Fibroblast of pulmonary artery (primary cell): ENCODE measurements around the gene CDC42EP4.
A peak's percentile ranks its signal among the peaks of the same experiment; 100 is the strongest.

Experiments used
- DNase-seq: peaks from one replicate; pipeline ENCODE4 v3.0.0-alpha.2; 2010; ENCODE audit warnings: low read depth
- H3K4me3 ChIP-seq: replicated peaks from 2 replicates; pipeline ENCODE4 v1.5.1; 2011; ENCODE audit warnings: low read depth, mild to moderate bottlenecking, control low read depth, low read length, moderate library complexity
- TF ChIP-seq, protein P1 (sequence below): IDR thresholded peaks from 2 replicates; pipeline ENCODE4 v1.5.1; 2011; ENCODE audit warnings: mild to moderate bottlenecking, control low read depth, low read length, inconsistent platforms; ENCODE audit errors: missing control alignments

Gene CDC42EP4

GRCh38 chr17:73300392-73300791, 11.4 kb downstream of the CDC42EP4 start:
- TF ChIP-seq, protein P1, sequence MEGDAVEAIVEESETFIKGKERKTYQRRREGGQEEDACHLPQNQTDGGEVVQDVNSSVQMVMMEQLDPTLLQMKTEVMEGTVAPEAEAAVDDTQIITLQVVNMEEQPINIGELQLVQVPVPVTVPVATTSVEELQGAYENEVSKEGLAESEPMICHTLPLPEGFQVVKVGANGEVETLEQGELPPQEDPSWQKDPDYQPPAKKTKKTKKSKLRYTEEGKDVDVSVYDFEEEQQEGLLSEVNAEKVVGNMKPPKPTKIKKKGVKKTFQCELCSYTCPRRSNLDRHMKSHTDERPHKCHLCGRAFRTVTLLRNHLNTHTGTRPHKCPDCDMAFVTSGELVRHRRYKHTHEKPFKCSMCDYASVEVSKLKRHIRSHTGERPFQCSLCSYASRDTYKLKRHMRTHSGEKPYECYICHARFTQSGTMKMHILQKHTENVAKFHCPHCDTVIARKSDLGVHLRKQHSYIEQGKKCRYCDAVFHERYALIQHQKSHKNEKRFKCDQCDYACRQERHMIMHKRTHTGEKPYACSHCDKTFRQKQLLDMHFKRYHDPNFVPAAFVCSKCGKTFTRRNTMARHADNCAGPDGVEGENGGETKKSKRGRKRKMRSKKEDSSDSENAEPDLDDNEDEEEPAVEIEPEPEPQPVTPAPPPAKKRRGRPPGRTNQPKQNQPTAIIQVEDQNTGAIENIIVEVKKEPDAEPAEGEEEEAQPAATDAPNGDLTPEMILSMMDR, result no peak
- no peak overlapping the region for H3K4me3 ChIP-seq
- no peak for DNase-seq

DNA sequence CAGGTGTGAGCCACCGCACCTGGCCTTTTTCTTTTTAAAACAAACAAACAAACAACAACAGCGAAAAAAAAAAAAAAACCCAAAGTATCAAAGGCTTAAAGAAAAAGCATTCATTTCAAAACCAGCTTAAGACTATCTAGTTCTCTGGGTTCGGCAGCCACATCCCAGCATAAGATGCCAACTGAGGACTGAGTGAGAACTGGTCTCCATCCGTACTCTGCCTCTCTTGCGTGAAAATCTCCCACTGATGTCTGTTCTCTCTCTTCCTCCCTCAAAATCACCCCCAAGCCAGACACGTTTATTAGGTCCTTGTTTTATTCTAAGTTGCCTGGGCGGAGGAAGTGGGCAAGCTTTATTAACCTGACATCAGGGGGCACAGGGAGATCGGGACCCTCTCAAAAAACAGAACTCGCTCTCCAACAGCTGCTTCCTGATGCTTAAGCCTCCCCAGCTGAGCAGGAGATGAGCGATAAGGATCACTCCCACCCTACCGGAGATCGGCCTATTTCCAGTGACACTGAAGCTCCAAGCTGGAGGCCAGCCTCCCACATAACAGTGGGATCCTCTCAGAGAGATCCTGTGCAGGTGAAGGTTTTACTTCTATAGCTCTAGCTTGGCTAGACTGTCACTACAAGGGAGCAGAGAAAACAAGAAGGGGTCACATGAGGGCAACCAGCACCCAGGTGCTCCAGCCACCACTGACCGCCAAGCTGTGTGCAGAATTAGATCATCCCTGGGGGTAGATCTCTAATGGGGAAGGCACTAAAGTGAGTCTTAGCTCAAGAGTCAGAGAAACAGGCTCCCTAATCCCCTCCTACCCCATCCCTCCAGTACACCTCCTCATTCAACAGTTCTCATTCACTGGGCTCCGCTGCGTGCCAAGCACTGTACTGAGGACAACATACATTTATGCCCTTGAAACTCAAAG, 13.6 kb downstream of the CDC42EP4 start:
- no peak overlapping the region for H3K4me3 ChIP-seq
- TF ChIP-seq, protein P1, result no peak
- DNase-seq, result no peak

- no peak overlapping the region for H3K4me3 ChIP-seq
- DNase-seq, result peak; percentile 84
- TF ChIP-seq, protein P1, result no peak
Observed at GRCh38 chr17:73293480-73293911, 18.3 kb downstream of the CDC42EP4 start.

DNA sequence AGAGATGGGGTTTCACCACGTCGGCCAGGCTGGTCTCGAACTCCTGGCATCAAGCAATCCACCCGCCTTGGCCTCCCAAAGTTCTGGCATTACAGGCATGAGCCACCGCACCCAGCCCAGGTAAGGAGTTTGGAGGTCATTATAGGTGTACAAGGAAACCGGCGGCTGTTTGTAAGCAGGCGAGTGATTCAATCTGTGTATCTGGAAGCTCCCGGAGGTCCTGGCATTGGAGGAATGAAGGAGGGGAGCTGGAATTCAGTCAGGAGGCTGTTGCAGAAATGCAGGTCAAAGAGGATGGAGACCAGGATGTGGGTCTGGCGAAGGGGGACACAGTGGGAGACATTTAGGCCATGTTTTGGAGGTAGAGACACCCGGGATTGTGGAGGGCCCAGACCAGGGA, 18.8 kb downstream of the CDC42EP4 start:
- DNase-seq, result no peak
- no peak overlapping the region for H3K4me3 ChIP-seq
- TF ChIP-seq, protein P1, result no peak

DNA sequence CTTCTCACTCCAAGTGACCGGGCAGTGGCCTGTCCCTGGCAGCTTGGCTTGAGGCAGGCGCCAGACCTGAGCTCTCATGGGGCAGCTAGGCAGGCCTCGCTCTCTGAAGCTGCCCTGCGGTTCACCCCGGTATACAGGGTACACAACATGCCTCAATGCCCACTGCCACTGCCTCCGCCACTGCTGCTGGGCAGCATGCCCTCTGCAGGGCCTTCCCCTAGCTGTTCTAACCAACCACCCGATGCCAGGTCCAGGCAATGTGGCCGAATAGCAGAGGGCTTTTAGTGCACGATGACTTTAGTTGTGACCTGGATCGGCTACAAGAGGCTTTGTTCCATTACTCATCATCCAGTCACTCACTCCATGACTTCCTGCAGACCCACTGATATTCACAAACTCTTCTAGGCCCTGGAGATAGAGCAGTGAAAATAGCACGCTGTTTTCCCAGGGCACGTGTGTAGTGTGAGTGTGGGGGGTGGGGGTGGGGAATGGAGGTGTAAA, 19.7 kb downstream of the CDC42EP4 start:
- H3K4me3 ChIP-seq, result no peak overlapping the region
- peak; percentile 50 for DNase-seq
- TF ChIP-seq, protein P1, result no peak

GRCh38 chr17:73291260-73291801, 20.5 kb downstream of the CDC42EP4 start:
- DNase-seq, result peak; percentile 78
- peak overlapping the region; percentile 22 for H3K4me3 ChIP-seq
- TF ChIP-seq, protein P1, result no peak
